Right cardiac atrium (tissue), 5 donors: ENCODE measurements around the gene AGMO. TPM values are rescaled to one million over a fixed set of nuclear protein-coding genes. Genes with fewer than 3 reads are reported as not detected.

Experiments used
- ATAC-seq, 2 donors: fragments of 200-7000 bp; cut with Tn5 transposase; one replicate each; pipeline versions ENCODE4 v1.8.0 to v1.9.1; 2020; ENCODE audit warnings: moderate library complexity in 2 of 2, mild to moderate bottlenecking in 1 of 2
- DNase-seq, 3 donors: peaks; one replicate each; pipeline ENCODE4 v3.0.0-alpha.2; 2020
- H3K27ac ChIP-seq: one replicate; pipeline ENCODE4 v1.5.1; 2013; ENCODE audit warnings: mild to moderate bottlenecking, low read length, control low read depth, moderate library complexity
- H3K27me3 ChIP-seq: one replicate; pipeline ENCODE4 v1.6.1; 2013; ENCODE audit not compliant: control insufficient read depth, insufficient read depth
- H3K4me1 ChIP-seq: one replicate; pipeline ENCODE4 v1.6.1; 2013; ENCODE audit warnings: low read length; ENCODE audit not compliant: control insufficient read depth, insufficient read depth
- H3K4me3 ChIP-seq: one replicate; pipeline ENCODE4 v1.5.1; 2013; ENCODE audit warnings: low read length, control low read depth
- H3K9me3 ChIP-seq: one replicate; pipeline ENCODE4 v1.6.1; 2013; ENCODE audit warnings: low read length; ENCODE audit not compliant: control insufficient read depth
- WGBS: extraction: QIAGEN DNeasy Blood & Tissue Kit; methylation state at CpG from one replicate; pipeline ENCODE4 v1.1.7; 2013; 5-methylcytosine and 5-hydroxymethylcytosine counted together
- intact Hi-C, 4 donors: fragments of 100-400 bp; cut with DNase I; formaldehyde crosslinking; loops; one replicate each; pipeline versions ENCODE4 v1.11.0 to v1.14.0; 2022 to 2023
- long read RNA-seq, 4 donors: library from polyadenylated mRNA; unstranded; transcript quantifications; one replicate each; pipeline ENCODE4 v2.0.0, GENCODE V29; 2020 to 2021
- polyA plus RNA-seq: library from polyadenylated mRNA; stranded (reverse); fragments of 200-250 nt; gene quantifications from one replicate; pipeline ENCODE4 v1.2.3, GENCODE V29; 2013
- total RNA-seq, 4 donors: library from RNA; stranded (reverse); fragmentation: NEBNext Ultra II Directional; extraction: Animal tissue kit (Norgen Biotek cat#: 25700); gene quantifications; one replicate each; pipeline ENCODE4 v1.2.1, GENCODE V29; 2021
- donor health status: healthy with polysubstance abuse.
- donor health status: DM: no; HTN: yes; CAD: no.
- donor health status: DM: no; HTN: no; CAD: no.
- donor health status: DM: no; HTN: yes; CAD: no; lungs with severe emphysema.
- donor health status: DM: yes; HTN: yes; CAD: no.

Gene AGMO
- total RNA-seq (under 1 TPM in 1 of 4 donors, not detected in 3; 0.15 TPM), polyA plus RNA-seq (0.29 TPM)
- long read RNA-seq, donor 1: 0 reads
- long read RNA-seq, donor 2: 0 reads
- long read RNA-seq, donor 3: 0 reads
- long read RNA-seq, donor 4: 0 reads

DNA sequence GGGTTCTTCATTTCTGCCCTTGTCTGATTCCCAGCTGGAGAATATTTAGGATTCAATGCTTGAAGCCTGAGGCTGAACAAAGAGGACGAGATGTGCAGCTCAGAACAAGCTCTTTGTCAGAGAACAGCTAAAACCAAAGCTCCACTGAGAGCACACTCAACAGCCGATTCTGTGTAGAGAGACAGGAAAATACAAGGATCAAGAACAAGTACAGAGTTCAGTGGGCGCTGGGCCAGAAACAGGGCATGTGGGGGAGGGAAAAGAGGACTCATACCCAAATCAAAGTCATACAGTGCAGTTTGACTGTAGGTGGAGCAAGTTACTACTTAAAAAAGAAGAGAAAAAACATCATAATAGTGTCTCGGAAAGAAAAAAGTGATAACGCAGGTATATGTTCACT is at the start of gene AGMO:
Gene AGMO, minus strand, starts transcription at position 181 of the 400 bp plus-strand sequence.
- Histone ChIP-seq H3K4me3 (peak within 1 kb of the TSS; percentile 47), H3K27me3 (no peaks in the 10 kb centered on the region), H3K9me3 (no peaks in the 10 kb centered on the region), H3K4me1 (no peaks in the 10 kb centered on the region), H3K27ac (peak within 1 kb of the TSS; percentile 61)
- intact Hi-C loops: no loop called here
- ATAC-seq (peak; percentile 31 to 76), DNase-seq (peak; percentile 49 to 80 (median 79))
- WGBS: 52% methylated on average over 5 of the region's 5 CpGs

DNA sequence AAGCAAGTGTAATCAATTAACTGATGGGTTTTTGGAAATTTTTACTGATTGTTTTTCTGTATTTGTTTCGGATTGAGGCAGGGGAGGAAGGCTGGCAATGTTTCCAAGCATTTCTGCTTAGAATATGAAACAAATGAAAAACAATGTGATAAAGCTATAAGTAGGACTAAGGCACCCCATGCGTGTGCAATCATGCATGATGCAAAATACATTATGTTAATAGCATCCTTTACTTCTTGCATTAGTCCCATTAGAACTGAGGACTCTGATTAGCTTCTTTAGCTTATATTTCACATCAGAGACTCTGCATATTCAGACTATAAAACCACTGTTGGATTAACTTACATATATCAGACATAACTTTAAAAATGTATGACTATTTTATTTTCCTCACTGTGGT is 48.7 kb upstream of the AGMO start:
- no peak for ATAC-seq
- Histone ChIP-seq H3K4me1 (no peaks in the 10 kb centered on the region), H3K9me3 (no peaks in the 10 kb centered on the region), H3K4me3 (no peak overlapping the region), H3K27me3 (no peaks in the 10 kb centered on the region), H3K27ac (no peak overlapping the region)
- no peak for DNase-seq
- intact Hi-C loops: no loop called here
- WGBS: 91% methylated on average over 2 of the region's 2 CpGs

DNA sequence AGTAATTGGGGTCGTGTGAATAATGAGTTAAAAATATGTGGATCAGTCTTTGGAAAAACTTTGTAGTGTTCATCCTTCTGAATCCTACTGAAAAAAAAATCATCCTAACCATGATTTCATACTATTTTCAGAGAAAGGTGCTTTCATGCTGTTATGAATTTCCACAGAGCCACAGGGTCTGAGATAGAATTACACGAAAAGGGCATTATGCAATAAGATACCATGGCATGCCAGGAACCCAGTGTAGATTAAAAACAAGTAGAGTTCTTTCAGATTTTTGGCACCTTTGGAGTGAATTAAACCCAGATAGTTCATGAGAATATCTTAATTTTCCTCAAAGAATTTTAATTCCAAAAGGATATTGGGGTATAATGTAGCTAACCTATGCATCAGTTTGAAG is 47.5 kb upstream of the AGMO start:
- Histone ChIP-seq H3K9me3 (no peaks in the 10 kb centered on the region), H3K4me1 (no peaks in the 10 kb centered on the region), H3K27ac (no peak overlapping the region), H3K4me3 (no peak overlapping the region), H3K27me3 (no peaks in the 10 kb centered on the region)
- no peak for DNase-seq
- ATAC-seq: no peak
- intact Hi-C loops: no loop called here
- 86% methylated on average over 2 of the region's 2 CpGs for WGBS

DNA sequence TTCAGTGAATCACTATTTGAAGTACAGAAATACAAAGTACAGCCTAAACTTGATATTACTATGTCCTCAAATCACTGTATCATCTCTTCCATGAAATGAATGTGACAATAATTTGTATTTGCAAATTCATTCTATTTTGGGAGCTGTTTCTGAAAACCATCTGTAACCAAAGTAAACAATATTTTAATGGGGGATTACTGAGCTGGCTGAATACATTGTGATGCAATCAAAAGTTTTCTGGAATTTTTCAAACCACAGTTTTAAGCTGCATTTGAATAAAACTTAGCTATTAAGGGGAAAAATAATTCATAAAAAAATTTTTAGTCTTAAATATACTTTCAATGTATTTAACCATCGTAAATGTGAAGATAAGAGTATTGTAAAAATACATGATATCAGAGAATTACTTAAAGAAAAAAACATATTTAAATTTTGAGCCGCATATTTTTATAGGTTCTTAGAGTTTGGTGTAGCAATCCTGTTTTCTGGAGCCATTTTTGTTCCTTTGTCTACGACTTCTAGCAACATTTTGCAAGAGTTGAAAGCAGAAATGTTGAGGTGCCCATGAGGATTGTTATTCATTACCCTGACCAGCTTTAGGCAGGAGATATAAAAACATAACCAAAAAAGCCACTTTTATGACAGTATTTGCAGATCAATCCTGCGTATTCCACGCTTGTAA is 45.9 kb upstream of the AGMO start:
- no peaks in the 10 kb centered on the region for H3K27me3 ChIP-seq
- DNase-seq (no peak), ATAC-seq (no peak)
- 88% methylated on average over 5 of the region's 5 CpGs for WGBS
- no peak overlapping the region for H3K4me3 ChIP-seq
- no peaks in the 10 kb centered on the region for H3K9me3 ChIP-seq
- no peak overlapping the region for H3K27ac ChIP-seq
- intact Hi-C loops: no loop called here
- H3K4me1 ChIP-seq: no peaks in the 10 kb centered on the region

DNA sequence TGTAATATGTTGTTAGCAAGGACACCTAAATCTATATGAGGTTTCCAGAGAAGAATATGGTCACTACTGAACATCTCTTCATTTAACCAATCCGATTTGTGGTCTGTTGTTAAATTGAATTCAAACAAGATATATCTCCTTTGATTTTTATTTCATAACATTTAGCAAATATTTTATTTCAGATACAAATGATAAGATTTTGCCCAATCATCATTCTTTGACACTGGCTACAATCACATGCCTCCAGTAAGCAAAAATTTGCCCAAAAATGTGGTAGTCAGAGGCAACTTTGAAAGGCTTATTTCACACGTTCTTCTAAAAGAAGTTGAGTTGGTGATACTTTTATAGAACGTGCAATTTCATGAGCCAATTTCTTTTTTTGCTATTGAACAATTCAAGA is 44.7 kb upstream of the AGMO start:
- H3K4me1 ChIP-seq: no peaks in the 10 kb centered on the region
- no peak for DNase-seq
- H3K4me3 ChIP-seq: no peak overlapping the region
- H3K9me3 ChIP-seq: no peaks in the 10 kb centered on the region
- H3K27ac ChIP-seq: no peak overlapping the region
- WGBS: 87% methylated on average over 3 of the region's 3 CpGs
- no peak for ATAC-seq
- H3K27me3 ChIP-seq: no peaks in the 10 kb centered on the region
- intact Hi-C loops: no loop called here

DNA sequence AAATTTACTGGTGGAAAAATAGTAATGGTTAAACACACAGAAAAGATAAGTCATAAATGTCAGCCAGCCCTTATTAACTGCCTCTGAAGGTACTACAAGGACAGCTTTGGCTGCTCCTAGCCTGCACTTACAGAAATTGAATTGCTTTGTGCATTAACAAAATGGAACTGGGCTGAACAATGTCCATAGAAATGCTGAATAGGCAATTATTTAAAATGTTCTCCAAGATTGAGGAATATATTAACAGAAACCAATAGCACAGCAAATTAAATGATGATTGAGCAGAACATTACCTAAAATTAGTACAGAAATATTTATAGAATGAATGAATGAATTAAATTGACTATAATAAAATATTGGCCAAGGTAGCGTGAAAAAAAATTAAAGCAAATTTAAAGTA is 42.4 kb upstream of the AGMO start:
- intact Hi-C loops: no loop called here
- ATAC-seq: no peak
- no peaks in the 10 kb centered on the region for H3K27me3 ChIP-seq
- no peak overlapping the region for H3K4me3 ChIP-seq
- H3K27ac ChIP-seq: no peak overlapping the region
- H3K4me1 ChIP-seq: no peaks in the 10 kb centered on the region
- WGBS: 100% methylated on average over 1 of the region's 1 CpG
- DNase-seq: no peak
- H3K9me3 ChIP-seq: no peaks in the 10 kb centered on the region

DNA sequence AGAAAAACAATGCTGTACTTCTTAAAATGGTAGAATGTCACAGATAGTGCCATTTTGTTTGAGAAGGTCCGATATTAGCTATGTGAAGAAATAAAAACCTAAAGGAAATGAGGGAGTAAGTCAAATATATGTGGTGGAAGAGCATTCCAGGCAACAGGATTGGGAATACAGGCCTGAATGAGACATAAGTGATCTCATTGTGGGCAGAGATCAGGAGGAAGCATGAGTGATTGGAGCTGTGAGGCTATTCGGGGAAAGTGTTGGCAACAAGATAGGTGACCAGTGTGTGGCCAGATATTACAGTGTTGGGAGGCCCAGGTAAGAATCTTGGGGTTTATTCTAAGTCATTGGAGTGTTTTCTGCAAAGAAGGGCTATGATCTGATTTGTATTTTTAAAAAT is 41.3 kb upstream of the AGMO start:
- Histone ChIP-seq H3K27ac (no peak overlapping the region), H3K9me3 (no peaks in the 10 kb centered on the region), H3K4me3 (no peak overlapping the region), H3K27me3 (no peaks in the 10 kb centered on the region), H3K4me1 (no peaks in the 10 kb centered on the region)
- ATAC-seq (no peak), DNase-seq (no peak)
- intact Hi-C loops: no loop called here
- WGBS: 55% methylated on average over 2 of the region's 2 CpGs

DNA sequence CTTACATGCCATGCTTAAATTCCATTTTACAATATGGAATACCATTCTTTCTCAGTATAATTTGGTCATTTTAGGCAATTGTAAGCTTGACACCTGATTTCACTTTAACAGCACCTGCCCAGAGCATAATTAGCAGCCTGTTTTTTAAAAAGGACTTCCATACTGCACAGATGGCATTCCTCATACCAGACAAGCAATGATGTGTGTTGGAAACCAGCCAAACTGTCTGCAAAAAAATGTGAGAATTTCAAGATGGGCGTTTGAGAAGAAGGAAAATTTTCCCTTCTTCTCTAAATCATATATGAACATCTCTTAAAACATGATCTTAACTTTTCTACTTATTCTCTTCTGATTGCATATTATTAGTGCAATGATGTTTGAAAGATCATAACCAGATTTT is 40.4 kb upstream of the AGMO start:
- Histone ChIP-seq H3K9me3 (no peaks in the 10 kb centered on the region), H3K27me3 (no peaks in the 10 kb centered on the region), H3K27ac (no peak overlapping the region), H3K4me1 (no peaks in the 10 kb centered on the region), H3K4me3 (no peak overlapping the region)
- no peak for ATAC-seq
- WGBS: 47% methylated on average over 1 of the region's 1 CpG
- no peak for DNase-seq
- intact Hi-C loops: no loop called here

DNA sequence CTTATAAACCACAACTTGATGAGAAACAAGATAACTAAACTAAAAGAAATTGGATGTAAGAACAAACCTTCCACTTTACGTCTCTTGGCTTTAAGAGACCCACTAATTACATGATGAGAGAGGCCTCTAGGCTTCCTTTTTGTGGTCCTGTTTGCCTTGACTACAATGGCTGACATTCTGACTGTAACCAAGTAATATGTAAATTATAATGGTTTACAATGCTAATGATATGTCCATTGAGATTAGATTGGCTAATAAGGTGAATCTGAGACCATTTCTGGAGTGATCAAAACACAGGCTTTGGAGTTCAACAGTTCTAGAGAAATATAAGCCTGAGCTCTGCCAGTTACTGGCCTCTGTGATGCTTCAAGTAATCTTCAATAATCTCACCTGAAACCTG is 39.4 kb upstream of the AGMO start:
- Histone ChIP-seq H3K4me3 (no peak overlapping the region), H3K27me3 (no peaks in the 10 kb centered on the region), H3K4me1 (no peaks in the 10 kb centered on the region), H3K9me3 (no peaks in the 10 kb centered on the region), H3K27ac (no peak overlapping the region)
- no peak for DNase-seq
- no peak for ATAC-seq
- intact Hi-C loops: no loop called here
- WGBS: 87% methylated on average over 1 of the region's 1 CpG

DNA sequence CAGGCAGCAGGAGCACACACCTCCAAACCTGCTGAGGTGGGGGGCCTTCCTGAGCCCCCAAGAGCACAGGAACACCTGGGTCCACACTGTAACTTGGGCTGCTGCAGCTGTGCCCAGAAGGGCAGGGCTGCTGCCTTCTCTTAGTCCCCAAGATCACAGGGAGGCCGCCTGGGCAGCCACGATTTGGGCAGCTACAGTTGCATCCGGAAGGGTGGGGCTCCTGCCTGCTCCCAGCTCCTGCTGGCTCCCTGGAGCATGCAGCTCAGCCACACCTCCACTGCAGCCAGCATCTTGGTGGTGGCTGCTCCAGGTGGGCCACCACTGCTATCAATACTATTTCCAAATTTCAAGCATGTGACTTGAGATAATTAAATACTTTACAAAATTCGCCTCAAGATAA is 38.5 kb upstream of the AGMO start:
- intact Hi-C loops: no loop called here
- ATAC-seq (no peak), DNase-seq (peak in 1 of 3 donors; percentile 10)

DNA sequence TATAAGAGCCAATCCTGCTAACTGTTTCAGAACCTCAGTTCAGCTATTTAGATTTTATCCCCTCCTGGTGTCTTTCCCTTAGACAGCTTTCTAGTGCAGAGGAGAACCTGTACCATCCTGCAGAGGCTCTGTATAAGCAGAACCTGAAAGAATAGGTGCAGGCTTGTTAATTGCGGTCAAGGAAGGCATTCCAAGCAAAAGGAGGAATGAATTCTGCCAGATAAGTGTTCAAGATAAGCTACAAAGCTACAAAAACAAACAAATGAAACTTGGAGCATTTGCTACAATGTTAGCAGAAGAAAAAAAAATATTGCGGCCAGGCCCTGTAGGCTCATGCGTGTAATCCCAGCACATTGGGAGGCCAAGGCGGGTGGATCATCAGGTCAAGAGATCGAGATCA is 32.6 kb upstream of the AGMO start:
- ATAC-seq: no peak
- DNase-seq: no peak
- Histone ChIP-seq H3K4me1 (no peaks in the 10 kb centered on the region), H3K9me3 (no peaks in the 10 kb centered on the region), H3K4me3 (no peak overlapping the region), H3K27ac (no peak overlapping the region), H3K27me3 (no peaks in the 10 kb centered on the region)
- WGBS: 78% methylated on average over 5 of the region's 5 CpGs
- intact Hi-C loops: no loop called here

More for the DNA sequence above, 38.5 kb upstream of the AGMO start:
- H3K27ac ChIP-seq: no peak overlapping the region
- WGBS: 80% methylated on average over 4 of the region's 4 CpGs
- no peaks in the 10 kb centered on the region for H3K27me3 ChIP-seq
- H3K9me3 ChIP-seq: no peaks in the 10 kb centered on the region
- H3K4me1 ChIP-seq: no peaks in the 10 kb centered on the region
- H3K4me3 ChIP-seq: no peak overlapping the region

DNA sequence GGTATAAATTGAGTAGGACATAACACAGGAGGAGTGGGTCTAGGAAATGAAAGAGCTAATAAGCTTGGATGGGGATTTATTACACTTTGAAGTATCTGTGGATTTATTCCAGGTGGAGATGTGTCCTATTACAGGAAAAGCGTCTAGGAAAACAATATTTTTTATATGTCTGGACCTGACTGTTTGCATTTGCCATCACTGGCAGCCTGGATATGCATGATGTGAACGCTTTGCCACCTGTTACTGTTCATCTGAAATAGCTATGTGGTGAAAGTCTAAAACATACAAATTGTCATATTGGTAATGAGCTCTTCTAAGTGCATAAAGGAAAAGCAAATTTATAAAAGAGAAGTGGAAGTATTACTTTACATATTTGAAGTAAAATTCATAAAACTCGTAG is 31.6 kb upstream of the AGMO start:
- DNase-seq: no peak
- Histone ChIP-seq H3K4me3 (no peak overlapping the region), H3K27me3 (no peaks in the 10 kb centered on the region), H3K9me3 (no peaks in the 10 kb centered on the region), H3K4me1 (no peaks in the 10 kb centered on the region), H3K27ac (no peak overlapping the region)
- WGBS: 93% methylated on average over 3 of the region's 3 CpGs
- ATAC-seq: no peak
- intact Hi-C loops: no loop called here
